Stimulated activated CD4-positive, alpha-beta T cell treated with anti-CD3 and anti-CD28 coated beads, Interleukin-2, amount 100 ng/mL, for 4 hours (primary cell): ENCODE results near the gene RAD9B.
"Not testable (repeated sequence)": the region's sequence is repeated elsewhere in the genome, so short reads cannot be mapped to it uniquely, and the experiment has no call there.

Experiments
- DNase-seq: peaks from one replicate; pipeline ENCODE4 v3.0.0-alpha.2; 2020; ENCODE audit warnings: low read depth

RAD9B gene

GRCh38 chr12:110528277-110528839, 26.2 kb downstream of the RAD9B start:
- no peak for DNase-seq

GRCh38 chr12:110530511-110530910, 28.4 kb downstream of the RAD9B start:
- no peak for DNase-seq

- DNase-seq, result no peak
These were observed 29.7 kb downstream of the RAD9B start for GRCh38 chr12:110531741-110532333.

- DNase-seq, result no peak
These were observed 30.5 kb downstream of the RAD9B start for GRCh38 chr12:110532644-110533043.

- DNase-seq, result no peak
These were observed 31.5 kb downstream of the RAD9B start for GRCh38 chr12:110533607-110534006.

GRCh38 chr12:110534811-110535210, 32.7 kb downstream of the RAD9B start:
- DNase-seq, result no peak

- no peak for DNase-seq
These were observed 34.9 kb downstream of the RAD9B start for GRCh38 chr12:110536834-110537604.

- no peak for DNase-seq
These were observed 35.7 kb downstream of the RAD9B start for GRCh38 chr12:110537605-110538409.

GRCh38 chr12:110538869-110539622, 36.9 kb downstream of the RAD9B start:
- no peak for DNase-seq

- DNase-seq, result no peak
These were observed 37.9 kb downstream of the RAD9B start for GRCh38 chr12:110540048-110540447.

GRCh38 chr12:110543252-110543959, 41.3 kb downstream of the RAD9B start:
- no peak for DNase-seq

- no peak for DNase-seq
These were observed 41.8 kb downstream of the RAD9B start for GRCh38 chr12:110543965-110544364.

GRCh38 chr12:110545259-110545658, 43.1 kb downstream of the RAD9B start:
- DNase-seq, result not testable (repeated sequence)

- DNase-seq, result no peak
These were observed 43.7 kb downstream of the RAD9B start for GRCh38 chr12:110545812-110546211.

- no peak for DNase-seq
These were observed 44.2 kb downstream of the RAD9B start for GRCh38 chr12:110546339-110546738.

- DNase-seq, result no peak
These were observed 45.0 kb downstream of the RAD9B start for GRCh38 chr12:110547090-110547489.

- no peak for DNase-seq
These were observed 46.5 kb downstream of the RAD9B start for GRCh38 chr12:110548678-110549077.

GRCh38 chr12:110549716-110550115, 47.6 kb downstream of the RAD9B start:
- DNase-seq, result no peak

- no peak for DNase-seq
These were observed 48.9 kb downstream of the RAD9B start for GRCh38 chr12:110550981-110551380.
